ENCODE results near the gene TIFAB. TPM values are rescaled to one million over a fixed set of nuclear protein-coding genes. Genes with fewer than 3 reads are reported as not detected.

Gene TIFAB, protein sequence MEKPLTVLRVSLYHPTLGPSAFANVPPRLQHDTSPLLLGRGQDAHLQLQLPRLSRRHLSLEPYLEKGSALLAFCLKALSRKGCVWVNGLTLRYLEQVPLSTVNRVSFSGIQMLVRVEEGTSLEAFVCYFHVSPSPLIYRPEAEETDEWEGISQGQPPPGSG
- not detected in 2 replicates for total RNA-seq

DNA sequence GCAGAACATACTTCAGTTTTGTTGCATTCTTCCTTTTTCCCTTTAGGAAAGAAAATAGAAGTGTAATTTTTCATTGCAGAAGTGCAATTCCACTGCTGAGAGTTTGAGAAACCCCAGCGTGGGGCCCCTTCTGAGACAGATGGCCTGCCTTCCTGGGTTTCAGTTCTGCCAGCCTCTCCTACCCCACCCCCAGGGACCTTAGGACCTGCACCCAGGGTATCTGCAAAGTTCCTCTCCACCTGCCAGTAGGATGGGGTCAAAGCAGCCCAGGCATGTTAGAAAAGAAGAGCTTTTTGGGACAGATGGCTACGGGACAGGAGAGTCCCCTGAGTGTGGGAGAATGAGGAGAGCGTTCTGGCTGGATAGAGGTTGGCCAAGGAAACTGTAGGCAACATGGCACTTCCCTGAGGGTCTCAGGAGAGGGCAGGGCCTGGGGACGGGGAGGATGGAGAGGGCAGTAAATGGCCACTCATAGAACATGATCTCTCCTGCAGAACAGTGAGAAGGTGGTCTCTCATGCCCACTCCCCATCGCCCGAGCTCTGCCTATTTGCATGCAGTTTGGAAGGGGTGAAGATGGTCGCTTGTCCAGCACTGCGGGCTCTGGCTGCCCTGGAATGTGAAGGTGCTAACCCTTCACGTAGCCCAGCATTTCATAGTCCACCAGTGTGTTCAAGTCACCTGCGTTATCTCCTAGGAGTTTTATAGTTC, at the start of gene TIFAB:
Gene TIFAB (minus strand): TSS at position 31 of the 710 bp plus-strand sequence. CDS start 2,412 bp downstream, outside the sequence.

DNA sequence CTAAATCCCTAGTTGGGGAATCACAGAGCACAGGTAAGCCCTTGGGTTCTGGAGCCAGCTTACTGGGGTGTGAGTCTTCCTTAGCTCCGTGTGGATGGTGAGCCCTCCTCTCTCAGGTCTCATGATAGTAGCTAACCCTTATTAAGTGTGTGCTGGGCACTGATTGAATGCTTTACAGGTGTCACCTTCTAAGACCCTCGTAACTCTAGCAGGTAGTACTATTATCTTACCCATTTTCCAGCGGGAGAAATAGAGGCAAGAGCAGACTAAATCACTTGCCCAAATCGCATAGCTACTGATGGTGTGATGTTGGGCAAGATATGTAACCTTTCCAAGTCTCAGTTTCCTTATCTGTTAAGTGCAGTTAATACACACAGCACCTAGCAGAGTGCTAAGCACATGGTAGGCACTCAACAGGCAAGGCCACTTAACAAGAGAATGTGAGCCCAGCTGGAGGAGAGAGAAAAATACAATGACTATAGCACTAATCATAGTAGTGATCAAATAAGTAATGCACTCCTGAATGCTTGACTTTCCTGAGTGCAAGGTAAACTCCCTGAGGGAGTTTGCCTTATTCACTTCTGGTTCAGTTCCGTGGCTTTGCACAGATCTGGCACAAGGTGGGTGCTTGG, 4.7 kb downstream of the TIFAB start, which contains the start of gene DCANP1:
Gene DCANP1 (minus strand): TSS at position 51 of the 632 bp plus-strand sequence. CDS start 240 bp downstream, outside the sequence.

GRCh38 chr5:135398855-135399793, 53.0 kb downstream of the TIFAB start, which contains the start of gene MACROH2A1:
MACROH2A1 (minus strand) TSS chr5:135399231; CDS start chr5:135389093, 10,138 bp downstream.

Other genes with a start within 250 kb of the TIFAB start
- gene MACROH2A1, start 53.1 kb downstream of the TIFAB start, total RNA-seq, result 212 and 303 TPM in 2 replicates
- not detected in 2 replicates for gene DCANP1, start 5.0 kb downstream of the TIFAB start, total RNA-seq
- not detected in 2 replicates for gene NEUROG1, start 83.6 kb upstream of the TIFAB start, total RNA-seq
- gene CXCL14, start 126.6 kb upstream of the TIFAB start, total RNA-seq, result 1.1 and 1.7 TPM in 2 replicates